Thymus (tissue), 11 donors: ENCODE data around the gene CROCC. TPM values are rescaled to one million over a fixed set of nuclear protein-coding genes. Genes with fewer than 3 reads are reported as not detected.
A peak's percentile ranks its signal among the peaks of the same experiment; 100 is the strongest.
"Not testable (repeated sequence)": the region's sequence is repeated elsewhere in the genome, so short reads cannot be mapped to it uniquely, and the experiment has no call there.

Experiments
- DNase-seq, 9 donors: peaks; one replicate each; pipeline ENCODE4 v3.0.0-alpha.2; 2013; ENCODE audit warnings: low spot score in 9 of 9, low read depth in 6 of 9, missing footprints in 1 of 9
- H3K27ac ChIP-seq, 2 donors: one replicate each; pipeline ENCODE4 v1.5.1; 2013; ENCODE audit warnings: control low read depth in 1 of 2, low read depth in 1 of 2, low read length in 1 of 2, mild to moderate bottlenecking in 1 of 2, moderate library complexity in 1 of 2
- H3K27me3 ChIP-seq, 2 donors: one replicate each; pipeline ENCODE4 v1.5.1; 2013; ENCODE audit warnings: low read length in 1 of 2; ENCODE audit not compliant: control insufficient read depth in 2 of 2, insufficient read depth in 1 of 2
- H3K36me3 ChIP-seq, 2 donors: one replicate each; pipeline ENCODE4 v1.5.1; 2013; ENCODE audit warnings: low read length in 1 of 2, mild to moderate bottlenecking in 1 of 2, moderate library complexity in 1 of 2; ENCODE audit not compliant: control insufficient read depth in 2 of 2, insufficient read depth in 2 of 2
- H3K4me1 ChIP-seq, 2 donors: one replicate each; pipeline ENCODE4 v1.5.1; 2013; ENCODE audit warnings: low read length in 2 of 2; ENCODE audit not compliant: control insufficient read depth in 2 of 2, insufficient read depth in 2 of 2
- H3K4me3 ChIP-seq, 2 donors: one replicate each; pipeline ENCODE4 v1.5.1; 2013; ENCODE audit warnings: low read length in 2 of 2, control low read depth in 1 of 2, mild to moderate bottlenecking in 1 of 2
- H3K9me3 ChIP-seq, 2 donors: one replicate each; pipeline ENCODE4 v1.5.1; 2013; ENCODE audit warnings: low read length in 1 of 2, mild to moderate bottlenecking in 1 of 2; ENCODE audit not compliant: control insufficient read depth in 2 of 2, insufficient read depth in 1 of 2
- WGBS: extraction: QIAGEN DNeasy Blood & Tissue Kit; methylation state at CpG from one replicate; pipeline ENCODE4 v1.1.7; 2013; 5-methylcytosine and 5-hydroxymethylcytosine counted together
- polyA plus RNA-seq: library from polyadenylated mRNA; stranded (reverse); fragments of 200-250 nt; gene quantifications from one replicate; pipeline ENCODE4 v1.2.3, GENCODE V29; 2013
- total RNA-seq: library from RNA; stranded (reverse); fragments of 120-200 nt; gene quantifications from one replicate; pipeline ENCODE4 v1.2.4, GENCODE V29; 2013
- donor health status: healthy.

Gene CROCC
- total and polyA plus RNA-seq, 2 donors: 9.4 to 97.1 TPM

GRCh38 chr1:16929146-16930041 lies 7.7 kb downstream of the CROCC start:
- not testable (repeated sequence) for H3K4me3 ChIP-seq, H3K9me3 ChIP-seq, H3K27me3 ChIP-seq
- WGBS: 69% methylated on average over 24 of the region's 24 CpGs
- peak in 1 of 9 donors; percentile 53 for DNase-seq
- Histone ChIP-seq H3K4me1 (peaks cover 18 to 53% of the 10 kb centered on the region in 2 donors), H3K27ac (peak overlapping the region in 1 of 2 donors; percentile 57), H3K36me3 (peaks cover 0 to 25% of the 10 kb centered on the region in 2 donors)

- H3K9me3 ChIP-seq, DNase-seq, H3K27ac ChIP-seq, H3K4me3 ChIP-seq, H3K27me3 ChIP-seq: not testable (repeated sequence)
- Histone ChIP-seq H3K36me3 (peaks cover 0 to 35% of the 10 kb centered on the region in 2 donors), H3K4me1 (peaks cover 14 to 34% of the 10 kb centered on the region in 2 donors)
- WGBS: 97% methylated on average over 18 of the region's 18 CpGs
Observed at GRCh38 chr1:16931206-16931934, 9.6 kb downstream of the CROCC start.

- H3K4me3 ChIP-seq, H3K9me3 ChIP-seq, DNase-seq, H3K27me3 ChIP-seq, H3K27ac ChIP-seq: not testable (repeated sequence)
- Histone ChIP-seq H3K4me1 (peaks cover 2 to 13% of the 10 kb centered on the region in 2 donors), H3K36me3 (peaks cover 6 to 48% of the 10 kb centered on the region in 2 donors)
Observed at GRCh38 chr1:16933945-16934344, 12.2 kb downstream of the CROCC start.

DNA sequence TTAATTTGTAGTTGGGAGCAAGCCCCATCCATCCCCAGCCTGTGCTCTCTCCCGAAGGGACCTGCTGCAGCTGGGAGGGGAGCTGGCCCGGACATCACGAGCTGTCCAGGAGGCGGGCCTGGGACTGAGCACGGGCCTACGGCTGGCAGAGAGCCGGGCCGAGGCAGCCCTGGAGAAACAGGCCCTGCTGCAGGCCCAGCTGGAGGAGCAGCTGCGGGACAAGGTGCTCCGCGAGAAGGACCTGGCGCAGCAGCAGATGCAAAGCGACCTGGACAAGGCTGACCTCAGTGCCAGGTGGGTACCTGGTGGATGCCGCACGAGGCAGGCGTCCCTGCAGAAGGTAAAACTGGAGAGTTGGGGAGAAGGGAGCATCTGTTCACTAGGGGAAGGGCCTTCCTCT lies 14.8 kb downstream of the CROCC start:
- H3K27me3 ChIP-seq, DNase-seq, H3K9me3 ChIP-seq, H3K4me3 ChIP-seq, H3K27ac ChIP-seq, H3K4me1 ChIP-seq: not testable (repeated sequence)
- H3K36me3 ChIP-seq: peaks cover 6 to 42% of the 10 kb centered on the region in 2 donors
- 98% methylated on average over 16 of the region's 16 CpGs for WGBS

DNA sequence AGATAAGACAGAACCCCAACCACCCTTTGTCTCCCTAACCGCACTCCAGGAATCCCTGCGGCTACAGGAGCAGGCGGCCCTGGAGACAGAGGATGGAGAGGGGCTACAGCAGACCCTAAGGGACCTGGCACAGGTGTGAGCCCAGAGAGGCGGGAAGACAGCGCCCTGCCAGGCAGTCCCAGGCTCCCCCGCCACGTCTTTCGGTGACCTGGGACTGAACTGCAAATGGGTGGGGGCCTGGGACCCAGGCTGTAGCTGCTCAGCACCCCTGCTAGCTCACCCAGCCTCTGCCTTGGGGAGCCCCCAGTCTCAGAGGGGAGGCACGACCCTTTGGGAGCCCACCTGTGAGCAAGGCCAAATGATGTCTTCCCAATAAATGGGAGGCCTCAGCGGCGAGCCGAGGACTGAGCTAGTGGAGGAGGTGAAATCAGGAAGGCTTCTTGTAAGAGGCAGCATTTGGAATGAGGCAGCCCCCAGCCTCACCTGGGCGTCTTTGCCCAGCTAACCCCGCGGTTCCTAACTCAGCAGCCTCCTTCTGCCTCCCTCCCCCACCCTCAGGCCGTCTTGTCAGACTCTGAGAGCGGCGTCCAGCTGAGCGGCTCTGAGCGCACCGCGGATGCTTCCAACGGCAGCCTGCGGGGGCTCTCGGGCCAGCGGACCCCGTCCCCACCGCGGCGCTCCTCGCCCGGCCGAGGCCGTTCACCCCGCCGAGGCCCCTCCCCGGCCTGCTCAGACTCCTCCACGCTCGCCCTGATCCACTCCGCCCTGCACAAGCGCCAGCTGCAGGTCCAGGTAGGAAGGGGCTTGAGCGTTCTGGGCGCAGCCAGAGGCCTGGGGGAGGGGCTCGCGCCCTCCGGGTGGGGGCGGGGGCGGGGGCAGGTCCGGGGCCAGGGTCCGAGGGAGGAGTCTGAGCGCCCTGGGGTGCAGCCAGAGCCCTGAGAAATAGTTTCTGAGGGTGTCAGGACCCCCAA lies 16.9 kb downstream of the CROCC start:
- Histone ChIP-seq H3K4me1 (no peaks in the 10 kb centered on the region), H3K36me3 (peaks cover 10 to 52% of the 10 kb centered on the region in 2 donors), H3K27me3 (no peaks in the 10 kb centered on the region), H3K9me3 (no peaks in the 10 kb centered on the region), H3K27ac (no peak overlapping the region), H3K4me3 (no peak overlapping the region)
- WGBS: 94% methylated on average over 51 of the region's 51 CpGs
- DNase-seq: no peak

DNA sequence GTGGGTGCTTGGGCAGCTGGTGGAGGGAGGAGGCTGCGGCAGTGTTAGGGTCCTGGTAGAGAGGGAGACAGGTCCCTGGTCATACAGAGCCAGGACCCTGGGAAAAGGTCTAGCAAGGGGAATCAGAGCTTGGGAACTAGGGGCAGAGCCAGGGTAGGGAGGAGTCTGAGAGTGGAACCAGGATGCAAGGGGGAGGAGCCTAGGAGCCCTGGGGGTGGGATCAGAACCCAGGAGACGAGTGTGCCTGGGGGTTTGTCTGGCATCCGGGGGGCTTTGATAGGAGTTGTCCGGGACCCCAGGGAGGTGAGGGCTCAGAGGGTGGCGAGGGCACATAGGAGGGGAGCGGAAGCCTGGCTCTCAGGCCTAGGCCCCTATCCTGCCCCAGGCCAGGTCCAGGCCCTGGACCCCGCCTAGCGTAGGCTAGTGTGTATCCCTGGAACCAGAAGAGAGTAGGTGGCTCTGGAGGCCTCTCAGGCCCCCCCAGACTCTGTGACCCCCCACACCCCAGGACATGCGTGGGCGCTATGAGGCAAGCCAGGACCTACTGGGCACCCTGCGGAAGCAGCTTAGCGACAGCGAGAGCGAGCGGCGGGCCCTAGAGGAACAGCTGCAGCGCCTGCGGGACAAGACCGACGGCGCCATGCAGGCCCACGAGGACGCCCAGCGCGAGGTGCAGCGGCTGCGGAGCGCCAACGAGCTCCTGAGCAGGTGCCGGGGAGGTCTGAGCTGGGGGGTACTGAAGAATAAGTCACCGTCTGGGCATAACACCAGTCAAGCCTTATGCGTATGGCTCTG lies 17.9 kb downstream of the CROCC start:
- WGBS: 97% methylated on average over 32 of the region's 32 CpGs
- H3K27me3 ChIP-seq, H3K4me1 ChIP-seq, H3K4me3 ChIP-seq, DNase-seq, H3K9me3 ChIP-seq, H3K27ac ChIP-seq: not testable (repeated sequence)
- H3K36me3 ChIP-seq: peaks cover 12 to 56% of the 10 kb centered on the region in 2 donors

- Histone ChIP-seq H3K4me1 (no peaks in the 10 kb centered on the region), H3K36me3 (peaks cover 22 to 55% of the 10 kb centered on the region in 2 donors), H3K9me3 (peaks cover 0 to 2% of the 10 kb centered on the region in 2 donors), H3K27ac (no peak overlapping the region), H3K4me3 (no peak overlapping the region), H3K27me3 (no peaks in the 10 kb centered on the region)
- 98% methylated on average over 19 of the region's 19 CpGs for WGBS
- no peak for DNase-seq
Observed at GRCh38 chr1:16944038-16944437, 22.3 kb downstream of the CROCC start.

- not testable (repeated sequence) for H3K4me1 ChIP-seq, H3K4me3 ChIP-seq, H3K27me3 ChIP-seq, H3K27ac ChIP-seq, DNase-seq, H3K9me3 ChIP-seq
- peaks cover 22 to 47% of the 10 kb centered on the region in 2 donors for H3K36me3 ChIP-seq
- WGBS: 97% methylated on average over 6 of the region's 9 CpGs
Observed at GRCh38 chr1:16945512-16945911, 23.8 kb downstream of the CROCC start.
